HG03280 (cell line): ENCODE measurements around the gene CELSR3.

Experiments
- ATAC-seq: cut with Tn5 transposase; IDR thresholded peaks from one replicate; pipeline ENCODE4 v1.9.1; 2021; ENCODE audit warnings: mild to moderate bottlenecking, moderate library complexity; ENCODE audit not compliant: unreplicated experiment

CELSR3 gene

DNA sequence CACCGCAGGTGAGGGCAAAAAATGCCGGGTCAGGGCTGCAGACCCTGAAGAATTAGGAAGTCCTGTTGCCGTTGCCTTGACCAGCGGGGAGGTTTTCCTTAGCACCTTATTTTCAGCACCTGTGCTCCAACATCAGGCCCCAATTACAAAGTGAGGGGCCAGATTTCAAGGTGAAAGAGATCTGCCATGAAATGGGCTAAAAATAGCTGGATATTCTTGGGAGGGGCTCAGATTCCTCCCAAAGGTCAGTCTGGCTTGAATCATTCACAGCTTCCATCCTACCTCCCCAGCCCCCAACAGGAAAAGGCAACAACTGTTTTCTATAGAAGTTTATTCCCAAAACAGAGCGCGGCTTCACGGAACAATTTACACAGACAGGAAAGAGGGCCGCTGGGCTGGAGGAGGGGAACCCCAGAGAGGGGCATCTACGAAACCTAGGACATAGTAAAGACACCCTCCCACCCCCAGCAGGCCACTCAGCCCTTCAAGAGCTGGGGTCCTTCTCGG lies 26.5 kb downstream of the CELSR3 start:
- ATAC-seq, result no peak

DNA sequence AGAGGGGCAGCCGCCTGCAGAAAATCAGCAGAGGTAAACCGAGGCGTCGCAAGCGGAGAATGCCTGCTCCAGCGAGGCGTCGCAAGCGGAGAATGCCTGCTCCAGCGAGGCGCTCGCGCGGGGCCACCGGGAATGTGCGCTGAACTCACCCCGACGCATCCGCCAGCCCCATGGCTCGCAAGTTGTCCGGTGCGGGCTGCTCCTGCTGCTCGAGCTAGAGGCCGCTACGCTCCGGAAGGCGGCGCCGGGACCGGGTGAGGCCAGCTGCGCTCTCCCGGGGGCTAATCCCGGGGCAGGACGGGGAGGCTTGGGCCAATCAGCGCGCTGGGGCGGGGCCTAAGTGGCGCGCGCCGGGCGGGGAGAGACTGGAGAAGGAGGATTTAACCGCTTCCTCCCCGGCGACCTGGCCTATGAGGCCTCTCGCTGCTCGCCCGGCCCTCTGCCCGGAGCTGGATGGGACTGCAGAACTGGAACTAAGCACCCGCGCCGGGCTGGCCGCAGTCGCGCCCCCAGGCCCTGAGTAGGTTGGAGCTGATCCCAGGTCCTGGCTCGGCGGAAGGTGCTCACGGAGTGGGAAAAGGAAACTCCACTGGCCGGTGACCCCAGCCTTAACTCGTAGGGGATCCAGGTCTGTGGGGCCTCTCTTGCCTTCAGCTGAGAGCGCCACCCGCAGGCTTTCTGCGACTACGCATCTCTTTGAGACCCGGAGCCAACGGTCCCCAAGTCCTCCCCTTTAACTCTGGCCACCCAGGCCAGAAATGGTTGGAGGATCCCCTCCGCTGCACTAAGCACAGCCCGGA lies 27.3 kb downstream of the CELSR3 start, which contains the start of gene SLC26A6:
SLC26A6 (minus strand) TSS at position 240 of the 800 bp plus-strand sequence; CDS start at position 172, 68 bp downstream.
- peak; percentile 91 for ATAC-seq

GRCh38 chr3:48634661-48635221 lies 27.9 kb downstream of the CELSR3 start:
- ATAC-seq, result peak; percentile 9

DNA sequence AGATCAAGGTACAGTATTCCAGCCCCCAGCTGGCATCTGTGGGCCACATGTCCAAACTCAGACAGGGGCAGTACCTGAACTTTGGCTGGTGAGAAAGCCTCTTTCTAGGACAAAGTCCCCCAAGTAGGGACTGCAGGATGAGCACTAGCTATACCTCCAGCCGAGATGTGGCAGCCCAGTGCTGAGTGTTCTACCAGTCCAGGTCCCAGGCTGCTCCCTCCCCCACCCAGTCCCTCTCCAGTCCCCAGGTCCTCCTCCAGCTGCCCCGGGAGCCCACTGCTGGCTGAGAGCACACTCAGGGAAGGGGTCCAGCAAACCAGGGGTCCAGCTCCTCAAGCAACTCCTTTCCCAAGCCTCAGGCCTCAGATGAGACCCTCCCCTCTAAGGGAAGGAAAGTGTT lies 28.9 kb downstream of the CELSR3 start:
- ATAC-seq, result no peak

DNA sequence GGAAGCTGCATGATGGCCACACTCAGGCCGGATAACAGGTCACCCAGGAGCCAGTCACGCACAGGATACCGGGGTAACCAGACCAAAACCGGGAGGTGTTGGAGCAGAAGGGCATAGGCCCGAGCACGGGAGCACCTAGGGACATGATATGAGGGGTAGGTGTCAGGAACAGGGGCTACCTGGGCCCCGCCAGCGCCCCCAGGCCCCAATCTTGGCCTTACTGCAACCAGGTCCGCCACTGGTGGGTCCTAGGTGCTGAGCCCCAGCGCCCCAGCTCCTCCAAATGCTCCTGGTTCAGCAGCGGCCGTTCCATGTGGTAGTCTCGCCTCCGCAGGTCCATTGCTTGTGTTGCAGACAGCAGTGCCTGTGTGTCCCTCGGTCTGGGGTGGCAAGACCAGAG lies 29.4 kb downstream of the CELSR3 start:
- ATAC-seq, result no peak

DNA sequence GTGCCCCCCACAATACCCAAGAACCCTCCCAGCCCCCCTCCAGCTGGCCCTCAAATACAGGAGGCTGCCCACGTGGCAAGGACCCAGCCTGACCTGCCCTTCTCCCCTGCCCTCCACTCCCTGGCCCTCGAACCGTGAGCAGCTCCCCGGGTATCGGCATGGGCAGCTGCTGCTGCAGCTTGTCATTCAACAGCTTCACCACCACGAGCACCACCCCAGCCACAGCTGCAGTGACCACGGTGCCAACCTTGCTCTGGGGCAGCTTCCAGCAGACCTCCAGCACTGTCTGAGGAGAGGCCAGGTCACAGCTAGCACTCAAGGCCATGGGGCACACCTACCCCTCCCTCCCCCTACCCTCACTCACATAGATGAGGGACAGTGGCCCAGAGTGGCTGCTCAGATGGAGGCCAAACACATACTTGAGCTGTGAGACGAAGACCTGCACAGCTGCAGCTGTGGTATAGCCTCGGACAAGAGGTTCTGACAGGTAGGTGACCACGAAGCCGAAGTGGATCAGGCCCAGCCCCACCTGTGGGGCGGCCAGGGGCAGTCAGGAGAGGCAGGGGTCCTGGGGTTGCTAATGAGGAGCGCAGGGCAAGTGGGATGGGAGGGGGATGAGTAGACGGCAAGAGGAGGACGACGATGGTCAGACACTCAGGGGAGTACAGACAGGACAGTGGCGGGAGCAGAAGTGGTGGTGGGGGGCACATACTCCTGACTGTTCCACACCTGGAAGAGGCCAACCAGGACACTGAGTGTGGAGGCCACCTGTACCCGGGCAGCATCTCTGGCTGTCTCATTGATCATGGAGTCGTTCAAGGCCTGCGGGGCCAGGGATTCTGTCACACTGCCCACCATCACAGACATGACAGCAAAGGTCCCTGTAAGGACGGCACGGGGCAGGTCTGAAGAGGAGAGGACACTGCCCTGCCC lies 30.9 kb downstream of the CELSR3 start:
- ATAC-seq, result no peak

DNA sequence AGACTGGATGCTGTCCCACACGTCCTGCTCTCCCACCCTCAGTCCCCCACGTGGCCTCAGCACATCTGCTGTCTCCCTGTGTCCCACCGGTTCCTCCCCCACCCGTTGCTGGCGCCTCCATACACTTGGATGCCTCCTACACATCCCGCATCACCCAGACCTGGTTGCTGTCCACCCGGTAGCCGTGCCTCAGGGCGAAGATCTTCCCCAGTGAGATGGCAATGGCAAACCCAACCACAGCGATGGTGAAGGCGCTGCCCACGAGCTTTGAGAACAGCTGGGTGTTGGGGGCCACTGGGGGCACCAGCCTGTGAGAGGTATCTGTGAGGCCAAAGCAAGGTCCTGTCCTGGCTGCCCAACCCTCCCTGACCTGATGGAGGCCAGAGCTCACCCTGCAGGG lies 31.9 kb downstream of the CELSR3 start:
- ATAC-seq, result no peak

- ATAC-seq, result no peak
Observed at GRCh38 chr3:48630407-48630806, 32.3 kb downstream of the CELSR3 start.

- no peak for ATAC-seq
Observed at GRCh38 chr3:48629894-48630293, 32.8 kb downstream of the CELSR3 start.

DNA sequence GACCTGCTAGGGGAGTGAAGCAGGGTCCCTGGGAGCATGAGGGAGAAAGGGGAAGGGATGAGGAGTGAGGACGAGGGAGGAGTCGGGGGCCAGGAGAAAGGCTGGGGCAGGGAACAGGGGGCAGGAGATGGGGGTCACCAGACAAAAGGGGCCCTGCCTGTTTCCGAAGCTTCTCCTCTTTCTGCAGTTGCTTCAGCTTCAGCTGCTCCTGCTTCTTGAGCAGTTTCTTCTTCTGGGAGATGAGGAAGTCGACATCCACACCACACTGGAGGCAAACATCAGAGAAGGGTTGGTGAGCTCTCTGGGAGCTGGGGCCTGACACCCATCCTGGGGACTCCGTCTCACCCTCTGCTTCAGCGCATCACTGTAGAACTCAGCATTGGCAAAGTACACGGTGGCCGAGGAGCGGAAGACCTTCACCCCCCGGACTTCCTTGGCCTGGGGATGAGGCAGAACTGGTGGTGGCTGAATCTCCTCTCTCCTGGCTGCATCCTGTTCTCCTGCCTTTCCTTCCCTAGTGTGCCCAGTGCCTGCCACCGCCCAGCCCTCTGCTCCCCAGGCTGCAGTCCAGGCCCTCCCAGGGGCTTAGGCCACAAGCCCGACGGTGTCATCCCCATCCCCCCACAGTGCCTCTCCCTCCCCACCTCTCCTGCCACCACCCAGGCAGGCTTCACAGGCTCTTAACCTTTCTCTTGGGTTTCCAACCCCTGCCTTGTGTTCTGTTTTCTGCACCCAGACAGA lies 34.2 kb downstream of the CELSR3 start:
- no peak for ATAC-seq

DNA sequence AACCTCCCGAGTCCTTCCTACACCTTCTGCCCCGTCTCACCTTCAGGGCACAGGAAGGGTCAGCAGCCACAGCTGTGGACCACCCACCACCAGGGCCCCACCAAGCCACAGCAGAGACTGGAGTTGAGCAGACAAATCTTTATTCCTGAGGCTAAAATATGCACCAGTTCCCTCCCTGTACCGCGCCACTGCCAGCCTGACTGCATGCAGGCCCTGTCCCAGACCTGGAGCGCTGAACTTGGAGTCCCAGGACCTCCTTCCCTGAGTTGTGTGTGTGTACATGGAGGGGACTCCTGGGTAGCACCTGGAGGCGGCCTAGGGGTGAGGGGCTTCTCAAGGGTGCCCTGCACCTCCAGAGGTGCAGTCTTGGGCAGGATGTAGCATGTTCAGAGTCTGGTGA lies 37.1 kb downstream of the CELSR3 start:
- no peak for ATAC-seq

DNA sequence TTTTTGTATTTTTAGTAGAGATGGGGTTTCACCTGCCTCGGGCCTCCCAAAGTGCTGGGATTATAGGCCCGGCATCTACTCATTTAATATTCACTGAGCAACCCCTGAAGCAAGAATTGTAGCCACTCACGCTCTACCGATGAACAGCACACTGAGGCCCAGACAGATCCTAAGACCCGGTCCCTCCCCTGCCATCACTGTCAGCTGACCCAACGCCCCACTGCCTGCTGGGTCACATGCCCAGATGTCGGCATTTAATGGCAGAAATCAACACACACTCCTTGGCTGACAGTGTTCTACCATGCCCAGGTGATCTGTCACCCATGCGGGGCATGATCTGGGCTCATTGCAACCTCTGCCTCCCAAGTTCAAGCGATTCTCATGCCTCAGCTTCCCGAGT lies 37.9 kb downstream of the CELSR3 start:
- no peak for ATAC-seq

DNA sequence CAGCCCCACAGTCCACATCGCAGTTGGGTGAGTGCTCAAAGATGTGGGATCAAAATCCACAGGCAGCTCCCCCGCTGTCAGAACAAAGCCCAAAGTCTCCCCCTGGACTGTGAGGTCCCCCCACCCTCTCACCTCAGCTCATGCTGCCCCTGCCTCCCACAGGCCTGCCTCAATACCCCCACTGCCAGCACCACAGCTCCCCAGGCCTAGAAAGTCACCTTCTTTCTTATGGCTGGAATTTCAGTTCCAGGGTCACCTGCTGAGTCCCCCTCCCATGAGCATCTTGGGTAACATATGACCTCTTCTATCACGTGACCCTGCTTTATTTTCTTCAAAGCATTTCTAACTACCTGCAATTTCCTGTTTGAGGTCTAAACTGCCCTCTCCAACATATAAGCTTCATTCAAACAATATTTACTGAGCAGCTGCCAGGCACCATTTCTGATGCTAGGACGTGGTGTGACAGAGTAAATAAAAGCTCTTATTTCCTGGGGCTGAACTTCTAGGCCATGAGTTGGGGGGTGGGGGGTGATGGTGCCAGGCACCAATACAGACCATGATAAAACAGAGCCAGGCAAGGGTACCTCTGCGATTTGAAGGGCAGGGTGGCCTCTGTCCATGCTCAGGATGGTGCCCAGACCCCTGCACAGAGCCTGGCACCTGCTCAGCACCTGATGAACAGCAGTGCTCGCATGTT lies 38.7 kb downstream of the CELSR3 start:
- no peak for ATAC-seq

DNA sequence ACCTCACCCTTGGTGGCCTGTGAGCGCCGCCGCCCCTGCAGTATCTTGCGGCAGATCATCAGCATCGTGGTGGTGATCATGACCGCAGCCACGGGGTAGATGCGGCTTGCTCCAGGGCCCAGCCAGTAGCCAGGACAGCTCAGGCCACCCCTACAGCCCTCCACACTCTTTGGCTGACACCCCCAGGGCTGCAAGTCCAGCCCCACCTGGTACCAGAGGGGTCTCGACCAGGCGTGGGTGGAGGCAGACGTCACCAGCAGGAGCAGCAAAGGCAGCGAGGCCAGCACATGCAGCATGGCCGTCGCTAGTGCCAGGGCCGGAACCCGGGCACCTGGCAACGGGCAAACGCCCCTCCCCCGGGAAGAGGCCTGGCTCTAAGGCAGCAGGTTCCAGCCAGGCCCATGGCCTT lies 41.2 kb downstream of the CELSR3 start, which contains the start of gene TMEM89:
TMEM89 (minus strand) TSS at position 309 of the 409 bp plus-strand sequence; CDS start at position 296, 13 bp downstream.
- ATAC-seq, result no peak

DNA sequence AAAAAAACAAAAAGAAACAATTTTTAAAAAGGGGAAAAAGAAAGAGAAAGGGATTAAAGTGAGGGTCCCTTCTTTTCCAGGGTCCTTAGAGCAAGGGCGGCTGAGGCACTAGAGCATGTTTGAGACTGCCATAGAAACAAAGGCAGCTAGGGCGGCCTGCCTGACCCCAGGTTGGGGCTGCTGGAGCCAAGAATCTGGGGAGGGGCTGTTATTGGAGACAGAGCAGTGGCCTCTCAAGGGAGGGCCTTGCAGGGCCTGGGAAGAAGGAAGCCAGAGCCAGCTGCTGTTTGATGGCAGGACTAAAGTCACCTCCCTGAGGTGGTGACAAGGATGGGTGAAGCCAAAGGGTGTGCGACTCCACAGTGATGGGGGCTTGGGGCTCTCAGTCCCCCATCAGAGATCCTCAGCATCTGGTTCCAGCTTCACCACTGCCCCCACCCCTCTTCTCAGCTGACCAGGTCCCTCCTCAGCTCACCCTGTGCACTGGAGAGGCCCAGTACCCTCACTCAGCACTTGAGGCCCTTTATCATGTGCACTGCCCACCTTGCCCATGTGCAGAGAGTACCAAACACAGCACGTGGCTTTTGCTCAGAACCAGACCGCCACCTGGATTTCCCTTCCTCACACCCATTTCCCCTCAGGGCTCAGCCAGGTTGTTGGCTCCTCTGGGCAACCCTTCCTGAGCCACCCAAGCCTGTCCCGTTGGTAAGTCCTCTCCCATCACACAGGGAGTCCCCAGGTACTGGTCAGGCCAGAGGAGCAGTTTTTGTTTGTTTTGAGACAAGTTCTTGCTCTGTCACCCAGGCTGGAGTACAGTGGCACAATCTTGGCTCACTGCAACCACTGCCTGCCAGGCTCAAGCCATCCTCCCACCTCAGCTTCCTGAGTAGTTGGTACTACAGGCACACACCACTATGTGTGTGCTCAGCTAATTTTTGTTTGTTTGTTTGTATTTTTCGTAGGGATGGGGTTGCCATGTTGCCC lies 42.9 kb downstream of the CELSR3 start:
- no peak for ATAC-seq

DNA sequence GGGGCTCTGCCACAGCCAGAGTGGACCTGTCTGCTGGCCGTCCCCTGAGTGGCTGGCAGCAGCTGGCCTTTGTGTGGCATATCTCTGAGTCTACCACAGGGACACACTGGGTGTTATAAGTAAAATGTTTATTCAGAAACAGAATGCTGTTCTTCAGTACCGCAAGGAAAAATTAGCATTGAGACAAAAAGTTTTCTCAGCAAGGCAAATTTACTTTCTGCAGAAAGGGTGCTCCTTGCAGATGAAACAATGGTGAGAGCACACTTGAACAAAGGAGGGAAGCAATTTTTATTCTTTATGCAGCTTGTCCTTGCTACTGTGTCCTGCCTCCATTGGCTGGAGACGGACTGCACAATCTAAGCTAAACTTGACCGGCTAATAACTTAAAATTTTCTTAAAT lies 45.1 kb downstream of the CELSR3 start:
- ATAC-seq, result no peak

DNA sequence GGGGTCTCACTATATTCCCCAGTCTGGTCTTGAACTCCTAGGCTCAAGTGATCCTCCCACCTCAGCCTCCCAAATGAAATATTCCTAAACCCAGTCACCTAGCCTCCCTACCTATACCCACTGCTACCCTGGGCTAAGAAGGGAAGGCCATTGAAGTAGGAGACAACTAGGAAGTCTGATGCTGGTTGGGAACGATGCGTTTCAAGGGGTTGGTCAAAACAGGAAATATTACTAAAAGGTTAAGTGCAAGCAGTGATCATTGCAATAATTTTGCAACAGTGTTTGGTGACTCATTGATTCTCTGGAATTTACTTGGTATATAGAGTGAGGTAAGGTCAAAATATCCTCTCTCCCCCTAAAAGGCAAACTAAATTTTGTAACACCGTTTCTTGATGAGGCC lies 48.6 kb downstream of the CELSR3 start:
- ATAC-seq, result no peak

DNA sequence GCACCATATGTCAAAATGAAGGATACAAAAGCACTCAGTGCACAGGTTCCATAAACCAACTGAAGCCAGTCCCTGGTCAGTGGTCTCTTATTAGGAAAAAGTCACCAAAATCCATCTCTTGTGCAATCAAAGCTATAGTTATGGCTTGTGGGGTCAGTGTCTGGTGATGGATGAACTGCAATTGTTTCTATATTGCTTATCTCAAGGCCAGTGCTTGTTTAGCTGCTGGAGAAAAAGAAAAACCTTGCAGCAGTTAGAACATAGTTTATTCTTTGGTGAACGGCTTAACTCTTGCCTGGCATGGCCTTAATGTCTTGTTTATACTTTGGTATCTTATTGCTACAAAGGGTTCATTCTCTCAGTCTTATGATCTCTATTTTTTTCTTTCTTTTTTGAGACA lies 50.4 kb downstream of the CELSR3 start:
- no peak for ATAC-seq
